GM21528 (cell line): ENCODE measurements around the gene KIRREL3.

ENCODE experiments used
- ATAC-seq: cut with Tn5 transposase; IDR thresholded peaks from one replicate; pipeline ENCODE4 v1.9.1; 2021; ENCODE audit warnings: mild to moderate bottlenecking, moderate library complexity; ENCODE audit not compliant: unreplicated experiment, low FRiP score

KIRREL3 gene

DNA sequence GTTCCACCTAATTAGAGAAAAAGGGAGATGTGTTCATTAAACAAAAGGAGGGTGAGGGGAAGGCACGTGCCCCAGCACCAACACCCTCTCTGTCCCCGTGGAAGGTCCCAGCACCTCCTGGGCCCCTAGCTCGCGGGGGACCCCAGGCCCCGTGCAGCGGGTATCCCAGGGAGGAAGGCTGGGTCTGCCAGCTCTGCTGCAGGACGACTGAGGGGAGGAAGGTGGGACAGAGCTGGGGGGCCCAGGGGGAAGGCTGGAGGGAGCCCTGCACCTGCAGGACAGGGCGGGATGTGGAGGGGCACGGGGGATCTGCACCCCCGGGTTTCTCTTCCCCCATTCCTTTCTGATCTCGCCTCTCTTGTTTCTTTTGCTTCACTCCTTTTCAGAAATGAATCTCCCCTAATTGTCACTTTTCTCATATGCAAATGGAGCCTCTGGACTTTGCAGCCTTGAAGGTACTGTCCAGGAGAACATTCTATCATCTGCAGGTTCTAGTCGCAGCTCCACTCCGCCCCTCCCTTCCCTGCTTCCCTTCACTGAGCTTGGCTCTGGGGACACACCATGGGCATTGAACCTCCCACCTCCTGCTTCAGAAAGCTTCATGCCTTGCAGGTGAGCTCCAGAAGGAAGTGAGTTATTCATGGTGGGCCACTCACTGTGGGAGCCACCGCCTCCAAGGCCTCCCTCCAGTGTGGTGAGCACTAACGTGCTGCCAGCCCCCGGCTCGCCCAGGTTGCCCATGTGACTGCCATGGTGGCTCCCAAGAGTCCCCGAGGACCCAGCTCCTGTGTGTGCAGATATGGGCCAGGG, 534.1 kb downstream of the KIRREL3 start:
- peak; percentile 11 for ATAC-seq

DNA sequence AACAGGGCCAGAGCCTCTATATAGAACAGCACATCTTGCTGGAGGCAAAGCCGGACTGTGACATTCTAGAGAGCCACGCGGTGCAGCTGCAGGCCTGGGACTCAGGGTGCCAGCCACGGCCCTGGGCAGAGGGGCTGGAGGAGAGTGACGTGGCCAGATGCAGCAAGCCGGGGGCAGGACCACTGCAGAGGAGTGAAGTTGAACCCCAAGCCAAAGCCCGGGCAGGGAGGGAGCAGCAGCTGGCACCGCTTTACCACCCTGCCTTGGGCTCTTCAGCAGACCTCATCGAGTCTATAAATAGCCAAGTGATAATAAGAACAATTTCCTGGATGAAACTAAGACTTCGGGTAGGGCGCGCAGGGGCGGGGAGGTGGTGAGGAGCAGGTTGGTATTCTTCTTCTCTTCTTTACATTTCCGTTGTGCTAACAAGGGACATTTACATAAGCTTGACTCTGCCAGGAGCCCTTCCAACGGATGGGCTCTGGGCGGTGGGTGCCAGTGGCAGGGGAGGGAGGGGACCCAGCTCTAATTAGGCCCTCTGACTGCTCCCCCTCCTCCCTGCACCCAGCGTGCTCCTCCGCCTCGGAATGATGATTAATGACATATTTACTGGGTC, 534.9 kb downstream of the KIRREL3 start:
- ATAC-seq = peak; percentile 79

GRCh38 chr11:126464796-126465195, 535.8 kb downstream of the KIRREL3 start:
- no peak for ATAC-seq

GRCh38 chr11:126462422-126462821, 538.1 kb downstream of the KIRREL3 start:
- ATAC-seq = no peak

- no peak for ATAC-seq
These were observed 538.6 kb downstream of the KIRREL3 start for GRCh38 chr11:126461996-126462395.

- no peak for ATAC-seq
These were observed 539.5 kb downstream of the KIRREL3 start for GRCh38 chr11:126461096-126461440.

- ATAC-seq = no peak
These were observed 540.0 kb downstream of the KIRREL3 start for GRCh38 chr11:126460417-126461095.

DNA sequence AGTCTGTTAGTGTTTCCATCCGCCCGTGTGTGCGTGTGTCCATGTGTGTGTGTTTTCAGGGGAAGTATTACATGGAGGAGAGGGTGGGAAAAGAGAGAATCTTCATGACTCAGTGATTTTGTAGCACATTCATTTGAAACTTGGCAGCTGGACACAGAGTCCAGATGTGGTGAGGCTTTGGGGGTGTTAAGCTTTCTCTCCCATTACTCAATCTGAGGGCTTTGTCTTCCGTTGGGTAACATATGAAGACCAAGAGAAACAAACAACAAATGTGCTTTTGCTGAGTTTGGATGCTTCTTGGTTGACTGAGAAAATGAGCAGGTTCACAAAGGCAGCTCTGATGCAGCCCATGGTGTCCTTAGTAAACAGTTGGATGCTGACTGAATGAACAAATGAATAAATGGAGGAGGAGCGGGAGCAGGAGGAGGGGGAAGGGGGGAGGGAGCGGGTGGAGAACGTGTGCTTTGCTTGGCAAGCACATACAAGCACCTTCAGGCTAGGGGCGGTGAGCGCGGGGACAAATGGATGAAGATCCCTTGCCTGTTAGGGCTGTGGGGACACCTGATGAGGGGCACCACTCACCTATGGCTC, 540.8 kb downstream of the KIRREL3 start:
- no peak for ATAC-seq

- ATAC-seq = no peak
These were observed 542.8 kb downstream of the KIRREL3 start for GRCh38 chr11:126457817-126458216.

DNA sequence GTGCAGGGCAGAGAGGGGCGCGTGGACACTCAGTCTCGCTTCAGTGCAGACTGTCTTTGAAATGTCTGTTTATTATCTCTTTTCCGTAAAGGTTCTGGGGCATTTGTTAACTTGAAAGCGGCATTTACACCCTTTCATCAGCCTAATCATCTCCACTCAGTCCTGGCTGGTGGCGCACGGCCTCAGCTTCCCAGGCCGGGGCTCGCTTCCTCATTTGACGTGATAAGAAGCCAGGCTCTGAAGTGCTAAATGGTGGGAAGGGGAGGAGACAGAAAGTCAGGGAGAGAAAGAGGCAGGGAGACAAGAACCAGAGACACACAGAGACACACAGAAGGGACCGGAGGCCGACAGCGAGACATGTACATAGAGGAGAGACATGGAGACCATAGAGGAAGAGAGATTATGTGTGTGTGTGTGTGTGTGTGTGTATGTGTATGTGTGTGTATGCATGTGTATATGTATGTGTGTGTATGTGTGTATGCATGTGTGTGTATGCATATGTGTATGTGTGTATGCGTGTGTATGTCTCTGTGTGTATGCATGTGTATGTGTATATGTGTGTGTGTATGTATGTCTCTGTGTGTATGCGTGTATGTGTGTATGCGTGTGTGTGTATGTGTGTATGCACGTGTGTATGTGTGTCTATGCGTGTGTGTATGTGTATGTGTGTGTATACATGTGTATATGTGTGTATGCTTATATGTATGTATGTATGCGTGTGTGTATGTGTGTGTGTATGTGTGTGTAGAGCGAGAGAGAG, 543.6 kb downstream of the KIRREL3 start:
- no peak for ATAC-seq

- ATAC-seq = no peak
These were observed 544.5 kb downstream of the KIRREL3 start for GRCh38 chr11:126456089-126456488.

GRCh38 chr11:126452241-126453101, 548.1 kb downstream of the KIRREL3 start:
- no peak for ATAC-seq

GRCh38 chr11:126451211-126451802, 549.3 kb downstream of the KIRREL3 start:
- no peak for ATAC-seq

- ATAC-seq = no peak
These were observed 549.8 kb downstream of the KIRREL3 start for GRCh38 chr11:126450806-126451205.

GRCh38 chr11:126450198-126450597, 550.4 kb downstream of the KIRREL3 start:
- ATAC-seq = no peak

GRCh38 chr11:126446581-126446980, 554.0 kb downstream of the KIRREL3 start:
- ATAC-seq = no peak

DNA sequence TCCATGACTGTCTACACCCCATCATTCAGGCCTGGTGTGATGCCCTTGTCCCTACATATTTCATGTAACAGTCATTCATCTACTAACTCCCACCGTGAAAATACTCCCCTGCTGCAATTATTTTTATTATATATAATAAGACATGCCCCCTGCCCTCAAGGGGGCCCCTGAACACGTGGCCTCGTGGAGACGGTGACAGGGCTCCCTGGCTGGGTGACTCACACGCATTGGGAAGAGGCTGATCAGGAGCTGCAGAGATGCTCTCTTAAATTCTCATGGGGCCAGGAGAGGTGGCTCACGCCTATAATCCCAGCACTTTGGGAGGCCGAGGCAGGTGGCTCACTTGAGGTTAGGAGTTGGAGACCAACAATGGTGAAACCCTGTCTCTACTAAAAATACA, 556.5 kb downstream of the KIRREL3 start:
- ATAC-seq = no peak

DNA sequence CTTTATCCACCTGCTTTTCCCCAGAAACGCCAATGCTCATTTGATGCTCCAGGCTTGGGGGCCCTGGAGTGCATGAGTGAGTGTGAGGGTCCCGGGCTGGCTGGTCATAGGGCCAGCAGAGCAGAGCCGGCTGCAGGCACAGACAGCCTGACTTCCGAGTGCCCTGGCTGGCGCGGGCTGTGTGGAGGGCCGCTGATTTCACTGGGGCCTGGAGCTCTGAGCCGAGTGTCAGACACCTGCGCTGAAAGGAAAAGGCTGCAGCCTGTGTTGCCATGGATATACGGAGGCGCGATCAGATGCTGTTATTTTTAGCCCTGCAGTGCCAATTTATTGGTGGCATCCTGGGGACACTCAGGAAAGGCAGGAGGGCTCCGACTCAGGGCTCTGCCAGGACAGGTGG, 557.5 kb downstream of the KIRREL3 start:
- no peak for ATAC-seq

DNA sequence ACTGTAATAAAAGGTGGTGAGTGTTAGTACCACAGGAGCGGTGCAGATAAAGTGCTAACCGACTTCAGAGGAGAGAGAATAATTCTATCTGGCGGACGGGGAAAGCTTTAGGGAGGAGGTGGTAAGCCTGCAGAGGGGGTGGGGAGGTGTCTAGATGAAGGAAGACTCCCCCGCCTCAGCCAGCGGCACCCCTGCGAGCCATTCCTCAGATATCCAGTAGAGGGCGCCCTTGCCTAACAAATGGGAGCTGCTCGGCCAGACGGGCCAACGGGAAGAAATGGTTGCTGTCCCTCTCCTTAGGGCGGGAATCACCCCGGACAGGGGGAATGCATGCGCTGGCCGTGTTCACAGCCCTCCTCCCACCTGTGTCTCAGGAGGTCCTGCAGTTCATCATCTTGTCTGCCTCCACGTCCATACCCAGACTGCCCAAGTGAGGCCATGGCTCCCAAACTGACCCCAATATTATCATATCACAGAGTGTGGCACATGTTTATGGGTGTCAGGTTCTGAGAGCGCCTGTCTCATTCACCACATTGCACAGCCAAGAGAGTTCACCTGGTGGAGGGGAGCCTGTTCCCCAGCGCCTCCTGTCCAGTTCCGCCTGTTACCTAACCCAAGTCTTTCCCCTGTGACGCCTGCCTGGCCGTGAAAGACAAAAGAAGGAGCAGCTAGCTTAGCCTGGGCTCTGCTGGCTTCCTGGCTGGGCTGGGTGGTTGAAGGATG, 559.6 kb downstream of the KIRREL3 start:
- peak; percentile 59 for ATAC-seq
